GM19023 (cell line): ENCODE measurements around the gene AQP3.
A peak's percentile ranks its signal among the peaks of the same experiment; 100 is the strongest.
"Not testable (repeated sequence)": the region's sequence is repeated elsewhere in the genome, so short reads cannot be mapped to it uniquely, and the experiment has no call there.

ENCODE experiments used
- ATAC-seq: cut with Tn5 transposase; IDR thresholded peaks from one replicate; pipeline ENCODE4 v1.9.1; 2021; ENCODE audit warnings: mild to moderate bottlenecking, moderate library complexity; ENCODE audit not compliant: unreplicated experiment

Gene AQP3

DNA sequence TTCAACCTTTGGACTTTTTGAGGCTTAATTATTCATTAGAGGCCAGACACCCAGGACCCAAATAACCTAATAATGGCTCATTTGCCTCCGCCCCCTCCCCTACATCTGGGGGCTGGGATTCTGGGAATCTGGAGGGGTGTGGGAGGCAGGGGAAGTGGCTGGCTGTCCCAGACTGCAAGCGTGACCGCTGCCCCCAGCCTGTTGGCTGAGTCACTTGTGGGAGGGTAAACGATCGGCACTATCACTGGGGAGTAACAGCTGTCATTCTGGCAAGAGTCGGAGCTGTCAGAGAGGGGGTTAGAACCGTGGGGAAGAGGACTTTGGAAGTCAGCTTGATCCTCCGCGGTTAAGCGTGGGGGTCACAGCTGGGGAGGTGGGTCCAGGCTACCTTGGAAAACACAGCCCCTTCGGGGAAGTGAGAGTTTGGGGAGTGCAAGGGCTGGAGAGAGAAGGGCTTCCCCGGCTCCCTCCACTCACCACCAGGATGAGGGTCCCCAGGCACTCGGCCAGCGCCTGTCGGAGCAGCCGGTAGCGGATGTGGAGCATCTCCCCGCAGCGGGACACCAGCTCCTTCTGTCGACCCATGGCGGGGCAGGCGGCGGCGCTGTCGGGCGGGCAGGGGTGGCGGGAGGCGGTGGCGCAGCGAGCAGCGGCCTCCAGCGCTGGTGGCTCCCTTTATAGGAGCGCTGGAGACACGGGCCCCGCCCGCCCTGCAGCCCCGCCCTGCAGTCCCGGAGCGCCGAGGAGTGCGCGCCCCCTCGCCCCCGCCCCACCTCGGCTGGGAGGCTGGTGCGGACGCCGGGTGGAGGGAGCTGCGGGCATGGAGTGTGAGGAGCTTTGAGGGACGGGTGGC, at the start of gene AQP3:
Gene AQP3 (minus strand): TSS at position 648 of the 853 bp plus-strand sequence. CDS start 63 bp downstream, at position 585.
- peak; percentile 45 for ATAC-seq

- not testable (repeated sequence) for ATAC-seq
Measured at GRCh38 chr9:33493819-33494218, 46.4 kb upstream of the AQP3 start.

GRCh38 chr9:33489066-33489465, 41.7 kb upstream of the AQP3 start:
- no peak for ATAC-seq

DNA sequence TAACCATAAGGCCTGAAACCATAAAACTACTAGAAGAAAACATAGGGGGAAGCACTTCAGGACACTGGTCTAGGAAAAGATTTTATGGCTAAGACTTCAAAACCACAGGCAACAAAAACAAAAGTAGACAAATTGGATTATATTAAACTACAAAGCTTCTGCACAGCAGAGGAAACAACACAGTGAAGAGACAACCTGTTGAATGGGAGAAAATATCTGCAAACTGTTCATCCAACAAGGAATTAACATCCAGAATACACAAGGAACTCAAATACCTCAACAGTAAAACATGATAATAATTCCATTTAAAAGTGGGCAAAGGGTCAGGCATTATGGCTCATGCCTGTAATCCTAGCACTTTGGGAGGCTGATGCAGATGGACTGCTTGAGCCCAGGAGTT, 37.9 kb upstream of the AQP3 start:
- ATAC-seq = not testable (repeated sequence)

- ATAC-seq = no peak
Measured at GRCh38 chr9:33480976-33481375, 33.6 kb upstream of the AQP3 start.

- ATAC-seq = no peak
Measured at GRCh38 chr9:33480106-33480505, 32.7 kb upstream of the AQP3 start.

GRCh38 chr9:33476503-33476902, 29.1 kb upstream of the AQP3 start:
- ATAC-seq = no peak

GRCh38 chr9:33475357-33475756, 28.0 kb upstream of the AQP3 start:
- no peak for ATAC-seq

GRCh38 chr9:33473643-33474352, 26.4 kb upstream of the AQP3 start, which contains the start of gene NOL6:
TSS of gene NOL6 (minus strand) at chr9:33473924. CDS start at chr9:33473842, 82 bp downstream.
- ATAC-seq = peak; percentile 100

- ATAC-seq = no peak
Measured at GRCh38 chr9:33472881-33473615, 25.7 kb upstream of the AQP3 start.

DNA sequence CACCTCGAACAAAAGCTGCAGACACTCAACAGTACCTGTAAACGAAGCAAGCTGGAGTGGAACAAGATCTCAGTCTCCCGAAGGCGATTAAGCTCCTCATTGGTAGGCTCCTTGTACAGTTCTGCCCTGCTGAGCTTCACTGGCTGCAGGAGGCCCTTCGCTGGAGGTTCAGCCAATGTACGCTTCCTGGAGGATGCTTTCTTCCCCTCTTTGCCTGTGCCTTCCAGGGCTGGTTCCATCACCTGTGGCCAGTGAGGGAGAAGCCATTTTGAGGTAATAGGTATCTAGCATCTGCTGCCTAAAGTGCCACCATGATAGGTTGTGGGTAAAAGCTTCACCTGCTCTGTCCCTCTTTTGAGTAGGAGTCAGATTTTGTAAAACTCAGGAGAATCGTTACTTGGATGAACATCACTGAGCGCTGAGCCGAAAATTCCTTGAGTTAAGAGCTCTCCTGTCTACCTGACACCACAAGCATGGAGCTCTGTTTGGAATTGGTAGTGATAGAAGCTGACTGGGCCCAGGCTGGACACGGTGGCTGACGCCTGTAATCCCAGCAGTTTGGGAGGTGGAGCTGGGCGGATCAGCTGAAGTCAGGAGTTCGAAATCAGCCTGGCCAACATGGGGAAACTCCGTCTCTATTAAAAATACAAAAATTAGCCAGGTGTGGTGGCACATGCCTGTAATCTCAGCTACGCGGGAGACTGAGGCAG, 24.9 kb upstream of the AQP3 start:
- ATAC-seq = no peak

DNA sequence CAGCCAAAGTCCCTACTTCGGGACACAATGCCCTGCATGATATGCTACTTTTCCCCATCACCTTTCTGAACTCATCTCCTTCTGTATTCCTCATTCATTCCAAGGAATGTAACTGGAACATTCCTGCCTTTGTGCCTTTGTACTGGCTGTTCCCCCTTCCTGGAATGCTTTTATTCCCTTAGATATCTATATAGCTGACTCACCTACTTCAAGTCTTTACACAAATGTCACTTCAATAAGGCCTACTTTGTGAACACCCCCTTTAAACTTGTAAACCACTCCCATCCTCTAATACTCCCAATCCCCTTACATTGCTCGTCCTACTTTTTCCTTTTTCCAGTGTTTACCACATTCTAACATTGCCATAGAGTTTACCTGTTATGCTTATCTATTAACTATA, 24.0 kb upstream of the AQP3 start:
- no peak for ATAC-seq

DNA sequence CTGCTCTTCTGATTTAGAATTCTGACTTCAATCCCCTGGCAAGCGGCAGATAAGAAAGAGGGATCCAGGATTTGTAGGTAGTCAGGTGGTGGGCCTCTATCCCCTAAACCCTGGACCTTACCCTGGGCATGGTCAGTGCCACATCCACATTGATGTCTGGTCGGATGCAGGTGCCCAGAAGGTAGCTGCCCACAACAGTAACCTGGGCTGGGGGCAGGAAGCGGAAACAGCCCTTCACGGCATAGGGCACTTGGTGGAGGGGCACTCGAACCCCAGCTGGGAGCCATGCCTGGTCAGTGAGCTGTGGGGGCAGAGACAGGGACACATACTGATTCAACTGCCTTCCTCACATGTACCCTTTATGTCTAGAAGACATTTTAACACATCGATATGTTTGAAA, 22.5 kb upstream of the AQP3 start:
- ATAC-seq = no peak

DNA sequence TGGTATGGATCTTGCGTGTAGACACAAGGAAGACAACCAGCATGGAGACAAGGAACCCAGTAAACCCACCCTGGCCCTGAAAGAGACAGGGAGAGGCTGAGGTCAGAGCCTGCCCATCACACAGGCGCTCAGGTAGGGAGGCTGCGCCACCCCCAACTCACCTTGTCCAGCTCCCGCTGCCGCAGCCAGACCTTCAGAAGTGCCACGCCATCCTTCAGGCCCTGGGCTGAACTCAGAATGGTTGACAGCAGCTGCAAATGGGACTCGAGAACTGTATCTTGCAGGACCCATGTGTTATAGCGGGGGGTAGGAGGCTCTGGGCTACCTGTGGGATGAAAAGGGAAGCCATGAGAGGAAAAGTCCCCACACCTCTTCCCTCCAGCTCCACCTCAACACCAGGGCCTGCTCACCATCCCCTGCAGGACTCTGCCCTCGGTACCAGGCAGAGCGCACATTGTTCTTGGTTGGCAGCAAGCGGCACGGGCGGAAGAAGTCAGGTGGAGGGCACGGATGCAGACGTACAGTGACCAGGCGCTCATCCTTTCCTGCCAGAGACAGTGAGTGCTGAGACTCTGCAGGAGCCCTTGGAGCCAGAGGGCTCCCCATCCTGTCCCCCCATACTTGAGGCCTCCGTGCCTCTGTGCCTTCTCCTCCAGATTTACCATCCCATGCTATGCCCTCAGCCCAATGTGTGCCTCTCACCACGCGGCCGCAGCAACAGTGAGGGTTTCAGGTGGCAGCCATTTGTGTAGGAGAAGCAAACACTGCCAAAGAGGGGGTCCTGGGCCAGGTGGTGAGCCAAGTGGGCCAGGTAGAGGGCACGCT, 21.6 kb upstream of the AQP3 start:
- no peak for ATAC-seq

- ATAC-seq = no peak
Measured at GRCh38 chr9:33468215-33468730, 20.9 kb upstream of the AQP3 start.

DNA sequence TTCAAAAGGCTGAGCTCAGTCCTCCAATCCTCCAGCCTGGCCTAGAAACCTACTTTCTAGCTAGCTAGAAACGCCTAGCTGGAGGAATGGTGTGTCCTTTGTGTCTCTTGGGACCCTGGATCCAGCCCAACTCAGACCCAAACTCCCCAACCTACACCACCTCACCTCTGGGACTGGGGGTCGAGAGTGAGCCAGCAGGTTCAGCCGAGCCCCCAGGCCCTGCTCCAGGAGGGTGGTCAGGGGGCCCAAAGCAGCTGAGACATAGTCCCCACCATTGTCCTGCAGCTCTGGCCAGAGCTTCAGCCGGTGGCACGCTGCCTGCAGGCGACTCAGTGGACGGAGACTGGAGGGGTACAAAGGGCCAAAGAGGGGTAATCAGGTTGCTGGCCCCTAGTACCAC, 20.1 kb upstream of the AQP3 start:
- ATAC-seq = no peak

DNA sequence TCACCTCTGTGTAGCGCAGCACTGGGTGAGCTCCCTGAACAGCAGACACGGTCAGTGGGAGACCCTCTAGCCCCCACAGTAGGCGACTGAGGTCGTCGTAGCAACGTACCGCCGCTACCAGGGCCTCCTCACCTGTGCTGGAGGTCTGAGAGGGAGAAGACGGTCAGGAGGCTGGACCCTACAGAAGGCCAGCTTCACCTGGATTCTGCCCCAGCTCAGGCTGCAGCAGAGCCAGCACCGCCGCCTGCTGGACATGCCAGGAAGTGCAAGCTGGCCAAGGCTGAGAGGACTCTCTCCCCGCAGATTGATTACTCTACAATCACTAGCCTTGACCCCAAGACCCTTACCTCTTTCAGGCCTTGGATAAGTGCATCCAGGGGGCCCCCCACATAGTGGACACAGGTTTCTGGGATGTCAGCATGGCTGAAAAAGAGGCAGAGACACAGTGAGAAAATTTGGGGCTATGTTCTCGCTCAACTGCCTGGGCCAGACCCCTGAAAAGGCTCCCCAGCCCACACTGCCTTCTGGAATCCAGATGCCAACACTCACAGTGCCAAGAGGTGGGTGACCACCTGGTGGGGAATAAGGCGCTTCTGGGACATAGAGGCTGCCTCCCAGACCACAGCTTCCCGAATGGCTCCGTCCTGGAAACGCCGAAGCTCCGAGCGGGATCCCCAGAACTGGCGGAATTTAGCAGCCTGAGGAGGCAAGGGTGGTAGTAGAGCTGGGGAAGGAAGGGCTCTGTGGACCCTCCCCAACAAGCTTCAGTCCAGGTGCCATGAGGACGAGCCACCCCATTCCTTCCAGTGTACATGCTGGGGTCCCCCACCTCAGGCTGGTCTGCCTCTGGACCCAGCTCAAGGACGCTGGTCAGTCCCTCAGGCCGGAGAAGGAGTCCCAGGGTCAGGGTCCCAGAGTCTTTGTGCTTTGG, 19.4 kb upstream of the AQP3 start:
- no peak for ATAC-seq
